ENCODE data around the gene DPP10. TPM values are rescaled to one million over a fixed set of nuclear protein-coding genes. Genes with fewer than 3 reads are reported as not detected.

DPP10 gene
- total and polyA plus RNA-seq, 2 of the 13 experiments (the other 11 are each of a cell fraction or from before 2014, with no cell fraction given): 0.95 to 1.7 TPM

- TF ChIP-seq, protein P1, sequence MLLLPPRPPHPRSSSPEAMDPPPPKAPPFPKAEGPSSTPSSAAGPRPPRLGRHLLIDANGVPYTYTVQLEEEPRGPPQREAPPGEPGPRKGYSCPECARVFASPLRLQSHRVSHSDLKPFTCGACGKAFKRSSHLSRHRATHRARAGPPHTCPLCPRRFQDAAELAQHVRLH (CRISPR knock-in tag; IDR thresholded peaks at IDR 0.05; ENCODE audit: borderline replicate concordance, low read depth): no peak
- TF ChIP-seq BATF2 (CRISPR knock-in tag; IDR thresholded peaks at IDR 0.05) (no peak), ZZZ3 (CRISPR knock-in tag; IDR thresholded peaks at IDR 0.05; ENCODE audit: borderline replicate concordance) (no peak), NAIF1 (CRISPR knock-in tag; IDR thresholded peaks at IDR 0.05; ENCODE audit: borderline replicate concordance) (no peak), JUN (CRISPR knock-in tag; IDR thresholded peaks at IDR 0.05) (no peak), HOXA5 (CRISPR knock-in tag; IDR thresholded peaks at IDR 0.05) (no peak), DPF2 (CRISPR knock-in tag; IDR thresholded peaks at IDR 0.05; ENCODE audit: borderline replicate concordance, low read depth) (no peak), SMARCC2 (IDR thresholded peaks at IDR 0.05) (no peak), ZUFSP (CRISPR knock-in tag; IDR thresholded peaks at IDR 0.05; ENCODE audit: borderline replicate concordance) (no peak)
- TF ChIP-seq, protein P2, sequence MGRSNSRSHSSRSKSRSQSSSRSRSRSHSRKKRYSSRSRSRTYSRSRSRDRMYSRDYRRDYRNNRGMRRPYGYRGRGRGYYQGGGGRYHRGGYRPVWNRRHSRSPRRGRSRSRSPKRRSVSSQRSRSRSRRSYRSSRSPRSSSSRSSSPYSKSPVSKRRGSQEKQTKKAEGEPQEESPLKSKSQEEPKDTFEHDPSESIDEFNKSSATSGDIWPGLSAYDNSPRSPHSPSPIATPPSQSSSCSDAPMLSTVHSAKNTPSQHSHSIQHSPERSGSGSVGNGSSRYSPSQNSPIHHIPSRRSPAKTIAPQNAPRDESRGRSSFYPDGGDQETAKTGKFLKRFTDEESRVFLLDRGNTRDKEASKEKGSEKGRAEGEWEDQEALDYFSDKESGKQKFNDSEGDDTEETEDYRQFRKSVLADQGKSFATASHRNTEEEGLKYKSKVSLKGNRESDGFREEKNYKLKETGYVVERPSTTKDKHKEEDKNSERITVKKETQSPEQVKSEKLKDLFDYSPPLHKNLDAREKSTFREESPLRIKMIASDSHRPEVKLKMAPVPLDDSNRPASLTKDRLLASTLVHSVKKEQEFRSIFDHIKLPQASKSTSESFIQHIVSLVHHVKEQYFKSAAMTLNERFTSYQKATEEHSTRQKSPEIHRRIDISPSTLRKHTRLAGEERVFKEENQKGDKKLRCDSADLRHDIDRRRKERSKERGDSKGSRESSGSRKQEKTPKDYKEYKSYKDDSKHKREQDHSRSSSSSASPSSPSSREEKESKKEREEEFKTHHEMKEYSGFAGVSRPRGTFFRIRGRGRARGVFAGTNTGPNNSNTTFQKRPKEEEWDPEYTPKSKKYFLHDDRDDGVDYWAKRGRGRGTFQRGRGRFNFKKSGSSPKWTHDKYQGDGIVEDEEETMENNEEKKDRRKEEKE (IDR thresholded peaks at IDR 0.05): no peak
- TF ChIP-seq, protein P3, sequence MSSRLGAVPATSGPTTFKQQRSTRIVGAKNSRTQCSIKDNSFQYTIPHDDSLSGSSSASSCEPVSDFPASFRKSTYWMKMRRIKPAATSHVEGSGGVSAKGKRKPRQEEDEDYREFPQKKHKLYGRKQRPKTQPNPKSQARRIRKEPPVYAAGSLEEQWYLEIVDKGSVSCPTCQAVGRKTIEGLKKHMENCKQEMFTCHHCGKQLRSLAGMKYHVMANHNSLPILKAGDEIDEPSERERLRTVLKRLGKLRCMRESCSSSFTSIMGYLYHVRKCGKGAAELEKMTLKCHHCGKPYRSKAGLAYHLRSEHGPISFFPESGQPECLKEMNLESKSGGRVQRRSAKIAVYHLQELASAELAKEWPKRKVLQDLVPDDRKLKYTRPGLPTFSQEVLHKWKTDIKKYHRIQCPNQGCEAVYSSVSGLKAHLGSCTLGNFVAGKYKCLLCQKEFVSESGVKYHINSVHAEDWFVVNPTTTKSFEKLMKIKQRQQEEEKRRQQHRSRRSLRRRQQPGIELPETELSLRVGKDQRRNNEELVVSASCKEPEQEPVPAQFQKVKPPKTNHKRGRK (CRISPR knock-in tag; IDR thresholded peaks at IDR 0.05): no peak
Measured at GRCh38 chr2:115234186-115234585, 791.7 kb downstream of the DPP10 start (continued).

Measured in HepG2 (cell line).